Adrenal gland (tissue), 5 donors: Measurements from ENCODE around the gene CAMTA1.

Experiments
- POLR2A ChIP-seq, 2 donors: fragments of 450-650 bp; IDR thresholded peaks; one replicate each; pipeline ENCODE4 v1.6.1; 2017; ENCODE audit warnings: antibody characterized with exemption in 2 of 2, mild to moderate bottlenecking in 2 of 2, moderate library complexity in 1 of 2
- TF ChIP-seq, protein P1 (sequence below), 6 experiments: fragments of 450-650 bp in 4 of 6; fragments of 200-600 bp in 2 of 6; sonication (generic) in 1 of 6; IDR thresholded peaks; 1 replicate in 5 of 6; 2 replicates in 1 of 6; pipeline versions ENCODE4 v1.5.1 to v1.8.0; 2016 to 2021; ENCODE audit warnings: antibody characterized with exemption in 6 of 6, mild to moderate bottlenecking in 2 of 6, moderate library complexity in 1 of 6
- donor health status: DM: no; HTN: no; CAD: no.

DNA sequence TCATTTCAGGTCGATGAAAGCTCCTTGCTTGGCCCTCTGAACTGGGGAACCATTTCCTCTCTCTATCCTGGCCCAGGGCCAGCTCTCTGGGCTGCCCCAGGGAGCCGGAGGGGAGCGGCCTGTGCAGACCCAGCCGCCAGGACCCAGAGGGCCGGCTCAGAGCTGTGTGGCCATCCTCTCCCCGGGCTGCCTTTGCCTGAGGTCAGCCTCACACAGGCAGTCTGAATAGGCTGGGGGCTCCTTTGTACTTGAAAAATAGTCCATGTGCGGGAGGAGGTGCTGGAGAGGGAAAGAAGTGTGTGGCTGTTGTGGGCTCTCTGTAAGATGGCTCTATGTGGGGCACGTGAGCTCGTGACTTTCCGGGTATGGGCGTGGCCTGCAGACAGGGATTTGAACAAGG, 710.7 kb downstream of the CAMTA1 start:
- TF ChIP-seq, protein P1, sequence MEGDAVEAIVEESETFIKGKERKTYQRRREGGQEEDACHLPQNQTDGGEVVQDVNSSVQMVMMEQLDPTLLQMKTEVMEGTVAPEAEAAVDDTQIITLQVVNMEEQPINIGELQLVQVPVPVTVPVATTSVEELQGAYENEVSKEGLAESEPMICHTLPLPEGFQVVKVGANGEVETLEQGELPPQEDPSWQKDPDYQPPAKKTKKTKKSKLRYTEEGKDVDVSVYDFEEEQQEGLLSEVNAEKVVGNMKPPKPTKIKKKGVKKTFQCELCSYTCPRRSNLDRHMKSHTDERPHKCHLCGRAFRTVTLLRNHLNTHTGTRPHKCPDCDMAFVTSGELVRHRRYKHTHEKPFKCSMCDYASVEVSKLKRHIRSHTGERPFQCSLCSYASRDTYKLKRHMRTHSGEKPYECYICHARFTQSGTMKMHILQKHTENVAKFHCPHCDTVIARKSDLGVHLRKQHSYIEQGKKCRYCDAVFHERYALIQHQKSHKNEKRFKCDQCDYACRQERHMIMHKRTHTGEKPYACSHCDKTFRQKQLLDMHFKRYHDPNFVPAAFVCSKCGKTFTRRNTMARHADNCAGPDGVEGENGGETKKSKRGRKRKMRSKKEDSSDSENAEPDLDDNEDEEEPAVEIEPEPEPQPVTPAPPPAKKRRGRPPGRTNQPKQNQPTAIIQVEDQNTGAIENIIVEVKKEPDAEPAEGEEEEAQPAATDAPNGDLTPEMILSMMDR (IDR thresholded peaks at IDR 0.05) = no peak
- no peak for TF ChIP-seq POLR2A (IDR thresholded peaks at IDR 0.05)
